HepG2 (cell line): ENCODE data around the gene CPNE4. TPM values are rescaled to one million over a fixed set of nuclear protein-coding genes. Genes with fewer than 3 reads are reported as not detected.

Source experiments
- ARNT ChIP-seq: fragments of 450-650 bp; IDR thresholded peaks from 2 replicates; pipeline ENCODE4 v1.6.1; 2017
- SNAPC2 ChIP-seq: sonication (generic); formaldehyde crosslinking; IDR thresholded peaks from 2 replicates; pipeline ENCODE4 v1.8.1; 2022; ENCODE audit warnings: mild to moderate bottlenecking, missing genetic modification reagents
- ZNF282 ChIP-seq: fragments of 450-650 bp; IDR thresholded peaks from 2 replicates; pipeline ENCODE4 v1.6.1; 2018; ENCODE audit not compliant: partially characterized antibody
- ZNF333 ChIP-seq: sonication (generic); formaldehyde crosslinking; IDR thresholded peaks from 2 replicates; pipeline ENCODE4 v1.4.0; 2020; ENCODE audit warnings: mild to moderate bottlenecking, missing genetic modification reagents, borderline replicate concordance
- ZNF431 ChIP-seq: sonication (generic); formaldehyde crosslinking; IDR thresholded peaks from 2 replicates; pipeline ENCODE4 v1.9.0; 2022; ENCODE audit warnings: missing genetic modification reagents, low read depth, mild to moderate bottlenecking, borderline replicate concordance
- ZNF549 ChIP-seq: sonication (generic); formaldehyde crosslinking; IDR thresholded peaks from 2 replicates; pipeline ENCODE4 v1.5.0; 2020; ENCODE audit warnings: missing genetic modification reagents
- ZNF652 ChIP-seq: IDR thresholded peaks from 2 replicates; pipeline ENCODE4 v1.6.1; 2016; ENCODE audit warnings: low read depth, borderline replicate concordance
- polyA plus RNA-seq, 8 experiments: library from polyadenylated mRNA; depleted of rRNA in 3 of 8; stranded (reverse) in 7 of 8; unstranded in 1 of 8; fragments of >200 nt; fragmentation: Illumina TruSeq in 4 of 8; extraction: Trizol in 4 of 8; gene quantifications; 2 replicates each; pipeline versions ENCODE4 v1.2.1 to v1.2.3, GENCODE V29; 2011 to 2016; ENCODE audit warnings: low read depth in 4 of 8, missing spikeins in 1 of 8, mixed read lengths in 1 of 8; ENCODE audit not compliant: insufficient read depth in 1 of 8
- total RNA-seq, 5 experiments: library from RNA; depleted of rRNA; stranded (reverse); fragments of >200 nt; fragmentation: Illumina TruSeq; extraction: Trizol; gene quantifications; 2 replicates each; pipeline ENCODE4 v1.2.3, GENCODE V29; 2016; ENCODE audit warnings: low read depth in 1 of 5
- TF ChIP-seq, protein P1 (sequence below): sonication (generic); formaldehyde crosslinking; IDR thresholded peaks from 2 replicates; pipeline ENCODE4 v1.5.0; 2020; ENCODE audit warnings: mild to moderate bottlenecking, missing genetic modification reagents, borderline replicate concordance
- TF ChIP-seq, protein P2 (sequence below): sonication (generic); formaldehyde crosslinking; IDR thresholded peaks from 2 replicates; pipeline ENCODE4 v1.8.1; 2023; ENCODE audit warnings: mild to moderate bottlenecking, inconsistent platforms, moderate library complexity, missing genetic modification reagents, borderline replicate concordance
- TF ChIP-seq, protein P3 (sequence below): sonication (generic); formaldehyde crosslinking; IDR thresholded peaks from 2 replicates; pipeline ENCODE4 v1.5.1; 2020; ENCODE audit warnings: mild to moderate bottlenecking, moderate library complexity, missing genetic modification reagents
- TF ChIP-seq, protein P4 (sequence below): sonication (generic); formaldehyde crosslinking; IDR thresholded peaks from 2 replicates; pipeline ENCODE4 v1.4.0; 2020; ENCODE audit warnings: missing genetic modification reagents, borderline replicate concordance

CPNE4 gene
- total and polyA plus RNA-seq, 2 of the 13 experiments (the other 11 are each of a cell fraction or from before 2014, with no cell fraction given) = not detected

DNA sequence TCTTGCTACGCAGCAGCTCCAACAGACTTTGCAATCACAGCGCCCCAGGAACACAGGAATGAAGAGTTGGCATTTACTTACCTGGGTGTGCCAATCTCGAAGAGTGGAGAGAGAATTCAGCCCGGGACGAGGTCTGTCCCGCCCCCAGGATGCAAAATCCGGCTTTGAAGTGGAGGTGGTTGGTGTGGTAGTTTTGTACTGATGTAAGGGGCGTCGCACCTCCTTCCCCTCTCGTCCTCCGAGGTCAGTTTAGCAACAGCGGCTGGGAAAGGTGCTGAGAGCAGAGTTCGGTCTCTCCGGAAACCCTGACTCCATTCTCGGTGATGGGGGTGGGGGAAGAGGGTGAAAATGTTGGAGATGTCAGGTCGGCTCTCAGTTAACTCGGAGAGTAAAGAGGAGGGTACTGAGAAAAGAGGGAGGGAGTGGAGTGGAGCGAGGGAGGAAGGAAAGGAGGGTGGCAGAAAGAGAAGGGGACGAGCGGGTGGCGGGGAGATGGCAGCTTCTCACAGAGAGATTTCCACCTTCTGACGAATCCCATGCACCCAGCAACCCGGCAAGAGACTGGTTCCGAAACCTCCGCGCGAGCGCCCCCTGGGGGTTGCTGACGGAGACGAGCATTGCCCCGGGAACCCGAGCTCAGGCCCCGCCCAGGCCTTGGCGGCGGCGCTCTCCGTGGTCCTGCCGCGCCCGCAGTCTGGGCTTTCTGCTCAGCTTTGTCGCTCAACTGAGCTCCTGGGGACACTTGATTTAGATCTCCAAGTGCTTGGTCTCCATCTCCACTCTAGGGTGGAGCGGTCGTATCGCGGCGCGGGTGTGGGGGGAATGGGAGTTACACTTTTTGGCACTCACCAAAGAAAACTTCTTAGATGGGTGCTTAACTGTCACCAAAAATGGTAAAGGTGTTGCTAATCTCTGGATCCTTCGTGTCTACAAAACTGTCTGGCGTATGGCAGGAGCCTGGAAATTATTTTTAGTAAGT is at the start of gene CPNE4 (continued):
- TF ChIP-seq, protein P1, sequence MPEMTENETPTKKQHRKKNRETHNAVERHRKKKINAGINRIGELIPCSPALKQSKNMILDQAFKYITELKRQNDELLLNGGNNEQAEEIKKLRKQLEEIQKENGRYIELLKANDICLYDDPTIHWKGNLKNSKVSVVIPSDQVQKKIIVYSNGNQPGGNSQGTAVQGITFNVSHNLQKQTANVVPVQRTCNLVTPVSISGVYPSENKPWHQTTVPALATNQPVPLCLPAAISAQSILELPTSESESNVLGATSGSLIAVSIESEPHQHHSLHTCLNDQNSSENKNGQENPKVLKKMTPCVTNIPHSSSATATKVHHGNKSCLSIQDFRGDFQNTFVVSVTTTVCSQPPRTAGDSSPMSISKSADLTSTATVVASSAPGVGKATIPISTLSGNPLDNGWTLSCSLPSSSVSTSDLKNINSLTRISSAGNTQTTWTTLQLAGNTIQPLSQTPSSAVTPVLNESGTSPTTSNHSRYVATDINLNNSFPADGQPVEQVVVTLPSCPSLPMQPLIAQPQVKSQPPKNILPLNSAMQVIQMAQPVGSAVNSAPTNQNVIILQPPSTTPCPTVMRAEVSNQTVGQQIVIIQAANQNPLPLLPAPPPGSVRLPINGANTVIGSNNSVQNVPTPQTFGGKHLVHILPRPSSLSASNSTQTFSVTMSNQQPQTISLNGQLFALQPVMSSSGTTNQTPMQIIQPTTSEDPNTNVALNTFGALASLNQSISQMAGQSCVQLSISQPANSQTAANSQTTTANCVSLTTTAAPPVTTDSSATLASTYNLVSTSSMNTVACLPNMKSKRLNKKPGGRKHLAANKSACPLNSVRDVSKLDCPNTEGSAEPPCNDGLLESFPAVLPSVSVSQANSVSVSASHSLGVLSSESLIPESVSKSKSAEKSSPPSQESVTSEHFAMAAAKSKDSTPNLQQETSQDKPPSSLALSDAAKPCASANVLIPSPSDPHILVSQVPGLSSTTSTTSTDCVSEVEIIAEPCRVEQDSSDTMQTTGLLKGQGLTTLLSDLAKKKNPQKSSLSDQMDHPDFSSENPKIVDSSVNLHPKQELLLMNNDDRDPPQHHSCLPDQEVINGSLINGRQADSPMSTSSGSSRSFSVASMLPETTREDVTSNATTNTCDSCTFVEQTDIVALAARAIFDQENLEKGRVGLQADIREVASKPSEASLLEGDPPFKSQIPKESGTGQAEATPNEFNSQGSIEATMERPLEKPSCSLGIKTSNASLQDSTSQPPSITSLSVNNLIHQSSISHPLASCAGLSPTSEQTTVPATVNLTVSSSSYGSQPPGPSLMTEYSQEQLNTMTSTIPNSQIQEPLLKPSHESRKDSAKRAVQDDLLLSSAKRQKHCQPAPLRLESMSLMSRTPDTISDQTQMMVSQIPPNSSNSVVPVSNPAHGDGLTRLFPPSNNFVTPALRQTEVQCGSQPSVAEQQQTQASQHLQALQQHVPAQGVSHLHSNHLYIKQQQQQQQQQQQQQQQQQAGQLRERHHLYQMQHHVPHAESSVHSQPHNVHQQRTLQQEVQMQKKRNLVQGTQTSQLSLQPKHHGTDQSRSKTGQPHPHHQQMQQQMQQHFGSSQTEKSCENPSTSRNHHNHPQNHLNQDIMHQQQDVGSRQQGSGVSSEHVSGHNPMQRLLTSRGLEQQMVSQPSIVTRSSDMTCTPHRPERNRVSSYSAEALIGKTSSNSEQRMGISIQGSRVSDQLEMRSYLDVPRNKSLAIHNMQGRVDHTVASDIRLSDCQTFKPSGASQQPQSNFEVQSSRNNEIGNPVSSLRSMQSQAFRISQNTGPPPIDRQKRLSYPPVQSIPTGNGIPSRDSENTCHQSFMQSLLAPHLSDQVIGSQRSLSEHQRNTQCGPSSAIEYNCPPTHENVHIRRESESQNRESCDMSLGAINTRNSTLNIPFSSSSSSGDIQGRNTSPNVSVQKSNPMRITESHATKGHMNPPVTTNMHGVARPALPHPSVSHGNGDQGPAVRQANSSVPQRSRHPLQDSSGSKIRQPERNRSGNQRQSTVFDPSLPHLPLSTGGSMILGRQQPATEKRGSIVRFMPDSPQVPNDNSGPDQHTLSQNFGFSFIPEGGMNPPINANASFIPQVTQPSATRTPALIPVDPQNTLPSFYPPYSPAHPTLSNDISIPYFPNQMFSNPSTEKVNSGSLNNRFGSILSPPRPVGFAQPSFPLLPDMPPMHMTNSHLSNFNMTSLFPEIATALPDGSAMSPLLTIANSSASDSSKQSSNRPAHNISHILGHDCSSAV (CRISPR knock-in tag) = no peak
- no peak for TF ChIP-seq ZNF549 (CRISPR knock-in tag)
- 0 out of 2 replicates have a peak, but pooled peaks have one; percentile 78 for TF ChIP-seq ZNF431 (CRISPR knock-in tag)
- TF ChIP-seq SNAPC2 (CRISPR knock-in tag) = no peak
- TF ChIP-seq, protein P2, sequence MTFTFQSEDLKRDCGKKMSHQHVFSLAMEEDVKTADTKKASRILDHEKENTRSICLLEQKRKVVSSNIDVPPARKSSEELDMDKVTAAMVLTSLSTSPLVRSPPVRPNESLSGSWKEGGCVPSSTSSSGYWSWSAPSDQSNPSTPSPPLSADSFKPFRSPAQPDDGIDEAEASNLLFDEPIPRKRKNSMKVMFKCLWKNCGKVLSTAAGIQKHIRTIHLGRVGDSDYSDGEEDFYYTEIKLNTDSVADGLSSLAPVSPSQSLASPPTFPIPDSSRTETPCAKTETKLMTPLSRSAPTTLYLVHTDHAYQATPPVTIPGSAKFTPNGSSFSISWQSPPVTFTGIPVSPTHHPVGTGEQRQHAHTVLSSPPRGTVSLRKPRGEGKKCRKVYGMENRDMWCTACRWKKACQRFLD (CRISPR knock-in tag) = 0 out of 2 replicates have a peak, but pooled peaks have one; percentile 74
- TF ChIP-seq, protein P3, sequence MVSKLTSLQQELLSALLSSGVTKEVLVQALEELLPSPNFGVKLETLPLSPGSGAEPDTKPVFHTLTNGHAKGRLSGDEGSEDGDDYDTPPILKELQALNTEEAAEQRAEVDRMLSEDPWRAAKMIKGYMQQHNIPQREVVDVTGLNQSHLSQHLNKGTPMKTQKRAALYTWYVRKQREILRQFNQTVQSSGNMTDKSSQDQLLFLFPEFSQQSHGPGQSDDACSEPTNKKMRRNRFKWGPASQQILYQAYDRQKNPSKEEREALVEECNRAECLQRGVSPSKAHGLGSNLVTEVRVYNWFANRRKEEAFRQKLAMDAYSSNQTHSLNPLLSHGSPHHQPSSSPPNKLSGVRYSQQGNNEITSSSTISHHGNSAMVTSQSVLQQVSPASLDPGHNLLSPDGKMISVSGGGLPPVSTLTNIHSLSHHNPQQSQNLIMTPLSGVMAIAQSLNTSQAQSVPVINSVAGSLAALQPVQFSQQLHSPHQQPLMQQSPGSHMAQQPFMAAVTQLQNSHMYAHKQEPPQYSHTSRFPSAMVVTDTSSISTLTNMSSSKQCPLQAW (CRISPR knock-in tag) = peak; percentile 32; the same call in 1 of the 2 replicates
- TF ChIP-seq ZNF333 (CRISPR knock-in tag) = no peak
- TF ChIP-seq, protein P4, sequence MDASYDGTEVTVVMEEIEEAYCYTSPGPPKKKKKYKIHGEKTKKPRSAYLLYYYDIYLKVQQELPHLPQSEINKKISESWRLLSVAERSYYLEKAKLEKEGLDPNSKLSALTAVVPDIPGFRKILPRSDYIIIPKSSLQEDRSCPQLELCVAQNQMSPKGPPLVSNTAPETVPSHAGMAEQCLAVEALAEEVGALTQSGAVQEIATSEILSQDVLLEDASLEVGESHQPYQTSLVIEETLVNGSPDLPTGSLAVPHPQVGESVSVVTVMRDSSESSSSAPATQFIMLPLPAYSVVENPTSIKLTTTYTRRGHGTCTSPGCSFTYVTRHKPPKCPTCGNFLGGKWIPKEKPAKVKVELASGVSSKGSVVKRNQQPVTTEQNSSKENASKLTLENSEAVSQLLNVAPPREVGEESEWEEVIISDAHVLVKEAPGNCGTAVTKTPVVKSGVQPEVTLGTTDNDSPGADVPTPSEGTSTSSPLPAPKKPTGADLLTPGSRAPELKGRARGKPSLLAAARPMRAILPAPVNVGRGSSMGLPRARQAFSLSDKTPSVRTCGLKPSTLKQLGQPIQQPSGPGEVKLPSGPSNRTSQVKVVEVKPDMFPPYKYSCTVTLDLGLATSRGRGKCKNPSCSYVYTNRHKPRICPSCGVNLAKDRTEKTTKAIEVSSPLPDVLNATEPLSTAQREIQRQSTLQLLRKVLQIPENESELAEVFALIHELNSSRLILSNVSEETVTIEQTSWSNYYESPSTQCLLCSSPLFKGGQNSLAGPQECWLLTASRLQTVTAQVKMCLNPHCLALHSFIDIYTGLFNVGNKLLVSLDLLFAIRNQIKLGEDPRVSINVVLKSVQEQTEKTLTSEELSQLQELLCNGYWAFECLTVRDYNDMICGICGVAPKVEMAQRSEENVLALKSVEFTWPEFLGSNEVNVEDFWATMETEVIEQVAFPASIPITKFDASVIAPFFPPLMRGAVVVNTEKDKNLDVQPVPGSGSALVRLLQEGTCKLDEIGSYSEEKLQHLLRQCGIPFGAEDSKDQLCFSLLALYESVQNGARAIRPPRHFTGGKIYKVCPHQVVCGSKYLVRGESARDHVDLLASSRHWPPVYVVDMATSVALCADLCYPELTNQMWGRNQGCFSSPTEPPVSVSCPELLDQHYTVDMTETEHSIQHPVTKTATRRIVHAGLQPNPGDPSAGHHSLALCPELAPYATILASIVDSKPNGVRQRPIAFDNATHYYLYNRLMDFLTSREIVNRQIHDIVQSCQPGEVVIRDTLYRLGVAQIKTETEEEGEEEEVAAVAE = peak; percentile 83; the same call in 1 of the 2 replicates
- TF ChIP-seq ZNF652 (CRISPR knock-in tag) = no peak
- no peak for TF ChIP-seq ARNT
- no peak for TF ChIP-seq ZNF282
